GDM1 (cell line): ENCODE results near the gene MYOF.
"Not testable (repeated sequence)": the region's sequence is repeated elsewhere in the genome, so short reads cannot be mapped to it uniquely, and the experiment has no call there.

Experiments used
- DNase-seq: peaks from one replicate; lab custom pipeline; 2025; lab: John Stamatoyannopoulos, UW

The MYOF gene

DNA sequence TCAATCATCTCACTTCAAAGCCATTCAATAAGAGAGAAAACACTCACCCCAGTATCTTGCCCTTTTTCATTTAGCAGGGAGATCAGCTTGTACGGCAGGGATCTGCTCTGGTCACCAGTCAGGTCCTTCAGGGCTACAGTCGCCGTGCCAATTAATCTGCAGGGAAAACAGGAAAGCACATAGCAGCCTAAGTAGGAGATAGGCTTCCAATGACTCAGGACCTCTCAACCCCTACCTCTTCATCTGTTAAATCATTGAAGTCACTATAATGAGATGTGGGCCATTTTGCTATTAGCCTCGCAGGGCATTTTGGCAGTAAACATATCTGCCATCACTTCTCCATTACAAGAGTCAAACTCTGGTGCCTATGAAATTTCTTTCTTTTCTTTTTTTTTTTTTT, 50.8 kb downstream of the MYOF start:
- DNase-seq = no peak

DNA sequence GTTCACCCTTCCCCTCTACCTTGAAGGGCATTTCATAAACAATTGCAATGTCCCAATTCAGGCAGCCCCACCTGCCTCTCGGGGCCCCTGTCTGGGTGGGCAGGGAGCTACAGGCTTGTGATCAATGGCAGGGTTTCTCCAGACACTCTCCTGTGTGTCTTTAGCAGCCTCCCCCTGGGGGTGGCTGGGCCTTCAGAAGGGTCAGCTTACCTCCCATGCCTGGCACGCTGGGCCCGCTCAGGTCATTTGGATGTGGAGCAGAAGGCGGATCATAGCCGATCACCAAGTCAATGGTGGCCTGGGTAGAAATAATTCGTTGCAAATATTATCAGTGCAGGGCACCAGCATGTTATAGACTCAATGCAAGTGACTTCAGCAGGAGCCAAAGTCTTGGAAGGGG, 56.3 kb downstream of the MYOF start:
- no peak for DNase-seq

DNA sequence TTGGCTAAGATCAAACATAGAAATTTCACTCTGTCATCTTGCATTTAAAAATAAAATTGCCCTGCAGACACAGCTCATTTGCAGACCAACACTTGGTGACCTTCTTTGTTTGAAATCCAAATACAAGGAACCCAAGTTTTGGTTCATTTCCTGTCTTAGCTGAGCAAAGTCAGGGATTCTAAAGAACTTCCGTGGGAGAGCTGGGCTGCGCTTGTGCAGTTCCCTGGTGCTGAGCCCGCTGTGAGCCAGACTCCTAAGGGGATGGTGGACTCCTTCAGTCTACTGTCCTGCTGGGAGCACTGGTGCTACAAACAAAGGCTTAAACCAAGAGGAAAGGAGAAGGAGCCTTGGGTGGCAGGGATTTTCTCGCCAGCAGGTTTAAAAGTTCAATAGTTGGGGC, 60.0 kb downstream of the MYOF start:
- no peak for DNase-seq

DNA sequence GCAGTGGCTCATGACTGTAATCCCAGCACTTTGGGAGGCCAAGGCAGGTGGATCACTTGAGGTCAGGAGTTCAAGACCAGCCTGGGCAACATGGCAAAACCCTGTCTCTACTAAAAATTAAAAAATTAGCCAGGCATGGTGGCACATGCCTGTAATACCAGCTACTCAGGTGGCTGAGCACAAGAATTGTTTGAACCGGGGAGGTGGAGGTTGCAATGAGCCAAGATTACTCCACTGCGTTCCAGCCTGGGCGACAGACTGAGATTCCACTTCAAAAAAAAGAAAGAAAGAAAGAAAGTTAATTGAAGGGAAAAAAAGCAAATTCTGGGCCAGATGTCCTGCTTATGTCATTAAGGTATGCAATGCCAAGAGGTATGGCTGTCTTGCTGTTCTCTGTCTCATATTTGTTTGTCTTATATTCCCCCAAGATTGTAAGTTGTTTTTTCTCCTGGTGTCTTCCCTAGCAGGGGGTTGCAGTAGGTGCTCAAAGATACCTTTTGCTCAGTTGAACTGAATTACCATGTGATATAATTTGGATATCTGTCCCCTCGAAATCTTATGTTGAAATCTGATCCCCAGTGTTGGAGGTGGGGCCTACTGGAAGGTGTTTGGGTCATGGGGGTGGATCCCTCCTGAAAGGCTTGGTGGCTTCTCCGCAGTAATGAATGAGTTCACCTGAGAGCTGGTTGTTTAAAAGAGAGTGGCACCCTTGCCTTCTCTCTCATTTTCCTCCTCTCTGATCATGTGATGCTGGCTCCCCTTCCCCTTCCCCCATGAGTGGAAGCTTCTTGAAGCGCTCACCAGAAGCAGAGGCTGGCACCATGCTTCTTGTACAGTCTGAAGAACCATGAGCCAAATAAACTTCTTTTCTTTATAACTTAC, 60.9 kb downstream of the MYOF start:
- DNase-seq = no peak

DNA sequence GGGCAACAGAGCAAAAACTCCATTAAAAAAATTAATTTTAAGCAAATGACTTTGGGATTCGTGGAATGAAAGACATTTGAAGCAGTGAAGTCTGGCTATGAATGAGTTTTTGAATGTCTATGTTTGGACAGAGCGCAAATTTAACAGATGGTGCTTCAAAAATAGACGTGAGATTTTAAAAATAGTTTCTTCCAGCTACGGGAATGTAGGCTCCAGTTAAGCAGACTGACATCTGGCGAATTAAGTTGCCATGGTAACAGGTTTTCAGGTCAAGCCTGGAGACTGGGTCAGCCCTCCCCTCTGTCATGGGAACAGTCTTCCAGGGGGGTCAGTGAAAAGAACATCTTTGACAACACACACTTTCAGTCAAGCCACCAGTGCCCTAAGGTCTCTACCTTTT, 62.0 kb downstream of the MYOF start:
- DNase-seq = no peak

DNA sequence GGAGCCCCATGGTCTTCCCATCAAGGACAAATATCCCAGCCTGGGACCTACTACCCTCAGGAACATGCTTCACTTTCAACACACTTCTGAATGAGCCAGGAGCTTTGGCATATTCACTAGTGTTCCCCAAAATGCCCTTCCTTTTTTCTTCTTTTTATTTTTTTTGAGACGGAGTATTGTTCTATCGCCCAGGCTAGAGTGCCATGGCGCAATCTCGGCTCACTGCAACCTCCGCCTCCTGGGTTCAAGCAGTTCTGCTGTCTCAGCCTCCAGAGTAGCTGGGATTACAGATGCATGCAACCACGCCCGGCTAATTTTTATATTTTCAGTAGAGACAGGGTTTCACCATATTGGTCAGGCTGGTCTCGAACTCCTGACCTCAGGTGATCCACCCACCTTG, 63.1 kb downstream of the MYOF start:
- not testable (repeated sequence) for DNase-seq

DNA sequence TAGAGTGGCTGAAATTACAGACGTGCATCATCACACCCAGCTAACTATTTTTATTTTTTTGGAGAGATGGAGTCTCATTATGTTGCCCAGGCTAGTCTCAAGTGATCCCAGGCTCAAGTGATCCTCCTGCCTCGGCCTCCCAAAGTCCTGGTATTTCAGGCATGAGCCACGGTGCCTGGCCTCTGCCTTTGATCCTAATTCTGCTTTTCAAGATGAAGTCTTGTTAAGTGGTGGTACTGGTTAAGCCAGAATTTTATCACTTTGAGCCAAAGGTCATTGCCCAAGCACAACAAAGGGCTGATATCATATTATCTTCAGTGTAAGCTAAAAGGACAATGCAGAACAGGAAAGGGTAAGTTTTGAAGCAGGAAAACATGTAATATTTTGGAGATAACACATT, 64.2 kb downstream of the MYOF start:
- DNase-seq = no peak

DNA sequence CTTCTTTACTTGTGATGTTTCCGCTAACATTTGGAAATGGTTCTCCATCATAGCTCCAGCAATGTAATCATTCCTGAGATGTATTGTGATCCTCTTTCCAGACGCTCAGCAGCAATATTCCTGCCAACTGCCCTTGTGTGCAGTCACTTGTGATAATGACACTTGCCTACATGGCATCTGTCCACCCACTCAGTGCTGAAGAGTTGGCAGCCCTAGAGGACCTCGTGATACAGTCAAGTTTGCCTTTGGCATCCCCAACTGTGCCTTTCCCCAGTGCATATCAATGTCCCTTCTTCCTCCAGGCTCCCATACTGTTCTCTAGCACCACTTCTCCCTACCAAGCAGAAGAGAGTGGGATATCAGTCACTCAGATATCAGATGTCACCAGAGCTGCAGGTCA, 64.9 kb downstream of the MYOF start:
- DNase-seq = no peak

DNA sequence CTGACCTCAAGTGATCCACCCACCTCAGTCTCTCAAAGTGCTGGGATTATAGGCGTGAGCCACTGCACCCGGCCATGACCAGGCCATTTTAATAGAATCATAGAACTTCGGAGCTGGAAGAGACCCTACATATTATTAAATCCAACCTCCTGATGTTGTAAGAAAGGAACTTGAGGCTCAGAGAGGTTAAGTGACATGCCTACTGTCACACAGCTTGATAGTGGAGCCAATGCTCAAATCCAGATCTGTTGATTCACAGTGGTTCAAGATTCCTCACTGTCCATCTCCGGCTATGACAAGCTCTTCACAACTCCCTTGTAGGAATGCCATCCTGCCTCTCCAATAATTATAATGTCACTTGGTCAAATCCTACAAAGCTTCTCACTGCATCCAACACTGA, 65.3 kb downstream of the MYOF start:
- no peak for DNase-seq

DNA sequence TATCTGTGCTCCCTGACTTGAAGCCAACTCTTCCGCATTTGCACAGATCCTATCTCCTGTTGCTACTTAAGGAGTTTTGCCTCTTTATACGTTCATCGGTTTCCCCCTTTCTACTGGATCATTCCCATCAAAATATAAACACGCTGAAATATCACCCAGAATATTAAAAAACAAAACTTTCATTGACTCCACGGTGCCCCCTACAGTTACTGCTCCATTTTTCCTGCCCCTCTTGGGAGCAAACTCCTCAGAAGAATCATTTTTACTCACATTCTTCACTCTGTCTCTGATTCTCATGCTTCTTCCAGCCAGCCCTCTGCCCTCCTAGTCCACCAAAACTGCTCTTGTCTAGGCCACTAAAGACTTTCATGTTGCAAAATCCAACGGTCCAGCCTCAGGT, 66.4 kb downstream of the MYOF start:
- no peak for DNase-seq

DNA sequence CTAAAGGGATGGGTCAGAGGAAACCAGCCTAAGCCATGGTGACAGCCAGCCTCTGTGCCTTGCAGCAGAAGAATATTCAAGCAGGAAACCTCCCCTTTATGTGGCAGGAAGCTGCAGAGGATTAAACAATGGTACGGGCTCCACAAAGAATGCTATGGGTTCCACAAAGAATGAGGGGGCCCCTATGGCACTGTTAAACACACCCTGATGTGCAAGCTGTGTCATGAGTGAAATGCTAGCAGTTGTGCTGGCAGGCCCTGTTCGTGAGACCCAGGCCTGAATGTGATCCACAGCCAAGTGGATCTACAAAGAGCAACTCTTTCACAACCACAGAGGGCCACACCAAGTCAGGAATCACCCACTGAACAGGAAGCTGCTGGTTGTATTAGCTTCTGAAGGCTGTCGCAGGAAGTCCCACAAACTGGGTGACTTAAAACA, 68.9 kb downstream of the MYOF start:
- DNase-seq = peak; percentile 70

DNA sequence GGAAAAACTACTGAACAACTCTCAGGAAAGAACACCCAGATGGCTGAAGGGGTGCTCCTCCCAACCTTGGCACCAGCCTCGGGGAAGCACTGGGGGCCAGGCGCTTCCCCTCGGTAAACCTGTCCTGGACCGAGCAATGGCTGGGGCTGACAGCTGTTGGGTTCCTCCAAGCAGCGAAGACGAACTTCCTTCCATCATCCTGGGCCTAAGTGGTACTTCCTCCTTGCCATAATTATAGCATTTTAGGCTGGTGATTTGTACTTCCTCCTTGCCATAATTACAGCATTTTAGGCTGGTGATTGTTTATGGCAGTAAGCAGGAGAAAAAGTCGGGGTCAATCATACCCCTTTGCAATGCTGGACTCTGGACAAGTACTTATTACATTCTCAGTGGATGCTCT, 69.3 kb downstream of the MYOF start:
- peak; percentile 65 for DNase-seq

DNA sequence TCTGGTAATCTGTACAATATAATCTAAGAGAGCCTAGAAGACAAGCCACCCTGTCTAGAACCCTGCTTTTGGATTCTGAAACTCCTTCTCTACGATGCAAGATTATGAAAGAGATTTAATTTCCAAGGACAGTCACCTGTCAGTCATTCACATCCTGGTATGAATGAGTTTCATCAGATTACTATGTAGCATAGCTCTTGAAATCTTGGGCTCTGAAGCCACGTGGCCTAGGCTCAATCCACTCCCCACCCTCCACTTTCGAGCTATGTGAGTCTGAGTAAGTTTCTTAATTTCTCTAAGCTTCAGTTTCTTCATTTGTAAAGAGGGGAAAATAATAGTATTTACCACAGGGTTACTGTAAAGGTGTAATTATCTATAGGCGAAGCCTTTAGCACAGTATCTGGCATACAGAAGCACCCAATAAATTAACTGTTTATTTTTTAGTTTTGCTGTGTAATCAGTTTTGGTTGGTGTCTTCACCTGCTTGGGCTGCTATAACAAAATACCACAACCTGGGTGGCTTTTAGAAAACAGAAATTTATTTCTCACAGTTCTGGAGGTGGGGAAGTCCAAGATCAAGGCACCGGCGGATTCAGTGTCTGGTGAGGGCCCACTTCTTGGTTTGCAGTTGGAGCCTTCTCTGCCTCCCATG, 71.3 kb downstream of the MYOF start:
- no peak for DNase-seq

DNA sequence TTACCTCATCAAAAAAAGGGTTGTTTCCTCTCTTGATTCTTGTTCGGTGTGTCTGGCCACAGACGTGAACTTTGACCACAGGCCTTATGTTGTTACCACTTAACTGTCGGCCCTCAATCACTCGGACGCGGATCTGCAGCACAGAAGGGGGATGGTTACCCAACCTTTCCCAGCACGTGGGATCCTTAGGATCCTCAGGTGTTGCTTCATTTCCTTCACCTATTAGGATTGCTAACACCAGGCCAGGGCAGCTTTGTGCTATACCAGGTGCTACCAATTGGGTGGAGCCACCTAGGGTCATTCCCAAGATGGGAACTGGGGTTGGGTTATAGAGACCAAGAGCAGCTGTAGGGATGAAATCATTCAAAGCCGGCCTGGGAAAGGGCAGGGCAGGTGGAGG, 73.4 kb downstream of the MYOF start:
- DNase-seq = no peak

DNA sequence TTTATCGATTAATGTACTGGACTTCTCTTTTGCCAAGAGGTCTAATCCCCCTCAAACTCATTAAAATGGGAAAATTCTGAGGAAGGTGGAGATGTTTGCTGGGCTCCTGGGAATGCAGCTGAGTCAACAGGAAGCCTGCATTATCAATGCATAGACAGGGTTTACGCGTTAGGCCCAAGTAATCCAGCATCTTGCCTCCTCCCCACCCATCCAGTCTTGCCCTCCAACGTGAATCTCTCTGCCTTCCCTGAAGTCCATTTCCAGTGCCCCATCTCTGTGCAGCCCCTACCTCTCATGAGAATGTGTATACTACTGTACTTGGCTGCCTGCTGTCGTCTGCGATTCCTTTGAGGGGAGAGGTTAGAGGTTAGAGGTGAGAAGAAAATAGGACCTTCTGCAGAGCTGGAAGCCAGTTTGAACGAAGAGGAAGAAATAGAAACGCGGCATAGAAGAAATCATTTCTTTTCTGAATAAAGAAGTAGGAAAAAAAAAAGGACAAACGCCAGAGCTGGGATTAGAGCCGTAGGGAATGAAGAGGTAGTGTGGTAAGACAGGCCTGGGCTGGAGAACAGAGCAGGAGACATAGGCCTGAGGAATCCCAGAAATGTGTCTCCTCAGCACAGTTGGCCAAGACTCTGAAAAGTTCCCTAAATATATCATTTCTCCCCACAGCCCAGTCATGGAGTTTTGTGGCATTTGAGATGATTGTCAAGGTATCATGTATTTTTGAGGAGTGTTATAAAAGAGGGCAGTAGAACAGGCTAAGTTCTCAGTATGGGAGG, 75.6 kb downstream of the MYOF start:
- no peak for DNase-seq

DNA sequence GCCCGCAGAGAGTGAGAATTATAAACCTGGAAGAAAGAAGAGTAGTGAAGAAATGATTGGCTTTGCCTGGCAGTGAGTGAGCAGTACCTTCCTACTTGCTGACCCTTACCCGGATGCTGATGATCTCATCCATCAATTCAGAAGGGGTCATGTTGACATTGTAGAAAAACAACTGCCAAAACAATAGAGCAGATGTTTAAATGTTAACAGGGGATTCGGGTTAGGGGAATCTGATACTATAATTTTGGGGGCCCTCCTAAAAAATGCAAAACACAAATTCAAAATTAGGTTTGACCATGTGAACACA, 78.1 kb downstream of the MYOF start:
- no peak for DNase-seq

DNA sequence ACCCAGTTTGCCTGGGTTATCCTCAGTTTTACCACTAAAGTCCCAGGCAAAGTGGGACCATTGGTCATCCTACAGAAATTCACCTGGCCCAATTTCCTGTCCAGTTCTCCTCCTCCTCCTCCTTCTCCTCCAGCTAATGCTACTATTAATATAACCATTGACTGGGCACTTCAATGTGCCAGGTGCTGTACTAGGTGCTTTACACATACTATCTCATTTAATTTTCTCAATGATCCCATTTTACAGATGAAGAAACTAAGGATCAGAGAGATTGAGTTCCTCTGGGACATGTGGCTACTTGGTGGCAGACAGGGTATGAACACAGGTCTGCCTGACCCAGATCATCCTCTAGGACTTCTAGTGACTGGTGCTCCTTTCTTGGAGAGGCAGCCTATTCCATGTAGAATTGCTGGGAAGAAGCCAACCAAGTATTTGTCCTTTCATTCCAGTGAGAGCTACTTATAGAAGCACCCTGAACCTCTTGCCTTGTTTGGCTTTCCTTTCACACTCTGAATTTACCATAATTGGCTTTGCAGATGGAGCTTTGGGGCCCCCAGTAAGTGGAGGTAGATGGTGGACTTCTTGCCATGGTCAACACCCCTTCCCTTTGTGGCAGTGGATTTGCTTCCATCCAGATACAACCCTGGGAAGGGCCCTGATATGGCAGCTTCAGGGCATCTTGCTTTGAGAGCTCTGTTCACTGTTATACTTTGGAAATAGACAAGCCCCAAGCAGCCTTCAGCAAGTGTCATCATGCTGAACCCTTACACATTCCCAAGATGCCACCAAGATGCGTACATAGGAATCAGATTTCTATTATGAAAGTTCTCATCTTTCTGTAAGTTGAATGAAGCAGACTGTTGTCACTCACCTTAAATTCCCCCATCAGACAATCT, 78.7 kb downstream of the MYOF start:
- no peak for DNase-seq

DNA sequence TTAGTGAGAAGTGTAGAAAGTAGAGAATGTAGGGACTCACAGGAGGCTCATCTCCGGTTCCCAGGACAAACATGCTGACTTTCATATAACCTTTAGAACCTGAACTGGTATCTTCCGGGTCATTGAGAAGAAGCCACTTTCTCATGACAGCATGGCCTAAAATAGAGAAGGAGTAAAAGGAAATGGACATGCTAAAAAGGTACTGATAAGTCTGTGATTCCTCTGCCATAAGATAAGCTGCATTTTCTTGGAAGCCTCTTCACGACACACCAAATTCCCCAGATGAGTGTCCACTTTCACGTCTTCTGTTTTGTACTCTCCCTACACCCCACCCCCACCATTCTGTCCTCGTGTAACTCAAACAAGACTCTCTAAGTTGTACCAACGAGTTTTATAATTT, 79.9 kb downstream of the MYOF start:
- no peak for DNase-seq

DNA sequence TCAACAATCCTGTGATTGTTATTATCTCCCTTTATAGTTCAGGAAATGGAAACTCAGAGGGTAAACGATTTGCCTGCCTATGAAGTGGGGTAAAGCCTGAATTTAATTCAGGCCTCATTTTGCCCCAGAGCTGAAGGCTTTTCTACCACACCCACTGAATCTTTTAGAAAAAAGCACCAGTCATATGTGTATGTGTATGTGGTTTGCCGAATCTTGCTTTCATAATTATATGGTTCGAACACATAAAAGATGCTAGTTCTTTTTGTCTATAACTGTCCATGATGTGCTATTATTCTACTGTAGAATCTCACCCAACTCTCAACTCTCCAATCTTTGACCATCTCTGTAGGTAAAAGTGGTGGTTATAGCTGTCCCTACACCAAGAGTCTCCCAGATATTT, 83.6 kb downstream of the MYOF start:
- DNase-seq = no peak

DNA sequence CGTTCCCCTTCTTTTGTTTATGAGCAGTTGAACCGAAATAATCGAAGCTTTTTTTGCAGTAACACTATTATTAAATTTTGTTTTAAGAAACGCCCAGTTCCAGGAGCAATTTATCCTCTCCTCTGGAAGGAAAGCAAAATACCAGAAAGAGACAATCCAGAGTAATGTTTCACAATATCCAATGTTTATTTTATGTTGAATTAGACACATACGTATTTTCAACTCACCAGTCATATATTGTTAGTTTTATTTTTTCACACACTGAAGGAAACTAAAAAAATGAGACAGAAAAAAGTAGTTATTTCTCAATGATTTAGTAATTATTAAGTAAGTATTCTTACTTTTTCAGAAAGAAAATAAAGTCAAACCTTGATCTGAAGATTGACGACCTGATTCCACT, 85.1 kb downstream of the MYOF start:
- DNase-seq = no peak

DNA sequence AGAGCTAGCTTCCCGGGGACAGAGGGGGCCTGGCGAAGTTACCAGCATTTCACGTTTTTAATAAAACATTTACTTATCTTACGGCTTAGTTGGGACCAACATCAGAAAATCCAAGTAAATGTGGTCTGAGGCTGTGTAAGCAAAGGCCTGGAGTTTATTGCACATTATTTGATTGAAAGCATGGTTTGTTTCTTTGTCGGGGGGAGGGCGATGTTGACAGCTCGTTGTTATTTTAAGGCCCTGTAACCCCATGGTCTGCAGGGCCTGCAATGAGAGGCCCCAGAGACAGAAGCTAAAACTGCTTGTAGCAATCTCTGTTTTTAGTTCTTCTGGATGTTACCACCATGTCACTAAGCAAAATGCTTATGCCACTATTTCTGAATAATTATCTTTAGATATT, 88.9 kb downstream of the MYOF start:
- no peak for DNase-seq

DNA sequence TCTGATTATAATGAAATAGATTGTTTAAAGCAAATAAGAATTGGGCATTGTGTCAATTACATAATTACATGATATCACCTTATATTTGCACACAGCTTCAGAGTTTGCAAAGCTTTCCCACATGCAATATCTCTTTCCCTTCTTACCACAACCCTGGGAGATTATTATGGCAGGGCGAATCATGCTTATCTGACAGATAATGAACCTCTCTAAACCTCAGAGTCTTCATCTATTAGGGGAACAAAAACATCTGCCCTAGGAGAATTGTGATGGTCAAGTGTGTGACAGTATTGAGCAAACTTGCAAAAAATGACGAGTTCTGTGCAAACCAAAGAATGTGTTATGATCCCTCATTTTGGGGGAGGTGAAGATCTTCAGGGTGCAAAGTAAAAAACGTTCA, 90.0 kb downstream of the MYOF start:
- DNase-seq = no peak
